Neural cell (in vitro differentiated cells): ENCODE results near the gene CLCA1.

Experiments used
- CTCF ChIP-seq: fragments of 450-650 bp; IDR thresholded peaks from 2 replicates; pipeline ENCODE4 v1.5.1; 2014; ENCODE audit warnings: antibody characterized with exemption, mild to moderate bottlenecking, moderate library complexity; ENCODE audit not compliant: poor library complexity, severe bottlenecking
- EP300 ChIP-seq: fragments of 450-650 bp; conservative IDR thresholded peaks from 2 replicates; pipeline ENCODE4 v1.6.1; 2014; ENCODE audit warnings: antibody characterized with exemption, mild to moderate bottlenecking, moderate library complexity; ENCODE audit not compliant: poor library complexity, severe bottlenecking
- EZH2 ChIP-seq: fragments of 200-600, 300-800 bp; shearing (Covaris generic), sonication (generic); IDR thresholded peaks from 2 replicates; pipeline ENCODE4 v1.6.1; 2014; ENCODE audit warnings: antibody characterized with exemption, low read length, borderline replicate concordance, mild to moderate bottlenecking; ENCODE audit not compliant: insufficient read depth, poor library complexity, severe bottlenecking
- POLR2AphosphoS5 ChIP-seq: IDR thresholded peaks from 2 replicates; pipeline ENCODE4 v1.6.1; 2012

DNA sequence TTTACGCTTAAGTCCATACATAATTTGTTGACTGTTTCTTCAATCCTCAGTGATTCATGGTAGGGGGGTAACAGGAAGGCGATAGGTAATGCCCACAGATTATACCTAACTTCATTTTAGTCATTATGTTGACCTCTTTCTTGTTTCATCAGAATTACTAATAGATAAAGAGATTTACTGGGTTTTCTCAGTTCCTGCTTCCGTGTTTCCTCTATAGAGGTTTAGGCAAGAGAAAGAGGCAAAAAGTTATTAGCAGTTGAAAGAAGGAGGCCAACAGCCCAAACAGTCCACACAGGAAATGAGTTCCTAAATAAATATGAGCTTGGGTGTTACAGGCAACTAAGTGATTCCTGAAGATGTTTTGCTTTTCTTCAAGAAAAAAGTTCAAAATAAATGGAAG, 17.9 kb upstream of the CLCA1 start:
- no peak for TF ChIP-seq CTCF
- TF ChIP-seq EZH2 = no peak
- TF ChIP-seq POLR2AphosphoS5 = no peak
- TF ChIP-seq EP300 = no peak
